Measurements from ENCODE around the gene NDUFS4.

The NDUFS4 gene

DNA sequence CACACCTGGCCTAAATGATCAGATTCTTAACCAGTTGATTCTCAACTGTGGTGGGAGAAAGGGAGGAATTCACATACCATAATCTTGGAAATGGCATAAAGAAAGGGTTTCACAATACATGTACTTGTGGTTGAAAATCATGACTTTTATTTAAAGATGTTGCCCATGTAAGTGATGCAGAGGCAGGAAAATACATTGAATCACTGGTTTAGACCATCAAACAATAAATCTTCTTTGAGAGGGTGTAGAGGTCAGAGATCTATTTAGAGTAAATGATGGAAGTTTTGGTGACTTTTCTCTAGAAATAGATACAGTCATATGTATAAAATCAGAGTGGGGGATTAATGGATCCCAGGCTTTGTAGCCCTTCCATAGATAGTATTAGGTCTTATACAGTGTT lies 15.4 kb downstream of the NDUFS4 start:
- Mint-ChIP-seq H3K27ac (no peak overlapping the region), H3K4me3 (no peak overlapping the region), H3K9me3 (no peaks in the 10 kb centered on the region), H3K27me3 (ENCODE audit: low read depth) (no peaks in the 10 kb centered on the region), H3K36me3 (ENCODE audit: low read depth) (peaks cover 29% of the 10 kb centered on the region), H3K4me1 (peaks cover 10% of the 10 kb centered on the region)
- TF ChIP-seq, protein P1, sequence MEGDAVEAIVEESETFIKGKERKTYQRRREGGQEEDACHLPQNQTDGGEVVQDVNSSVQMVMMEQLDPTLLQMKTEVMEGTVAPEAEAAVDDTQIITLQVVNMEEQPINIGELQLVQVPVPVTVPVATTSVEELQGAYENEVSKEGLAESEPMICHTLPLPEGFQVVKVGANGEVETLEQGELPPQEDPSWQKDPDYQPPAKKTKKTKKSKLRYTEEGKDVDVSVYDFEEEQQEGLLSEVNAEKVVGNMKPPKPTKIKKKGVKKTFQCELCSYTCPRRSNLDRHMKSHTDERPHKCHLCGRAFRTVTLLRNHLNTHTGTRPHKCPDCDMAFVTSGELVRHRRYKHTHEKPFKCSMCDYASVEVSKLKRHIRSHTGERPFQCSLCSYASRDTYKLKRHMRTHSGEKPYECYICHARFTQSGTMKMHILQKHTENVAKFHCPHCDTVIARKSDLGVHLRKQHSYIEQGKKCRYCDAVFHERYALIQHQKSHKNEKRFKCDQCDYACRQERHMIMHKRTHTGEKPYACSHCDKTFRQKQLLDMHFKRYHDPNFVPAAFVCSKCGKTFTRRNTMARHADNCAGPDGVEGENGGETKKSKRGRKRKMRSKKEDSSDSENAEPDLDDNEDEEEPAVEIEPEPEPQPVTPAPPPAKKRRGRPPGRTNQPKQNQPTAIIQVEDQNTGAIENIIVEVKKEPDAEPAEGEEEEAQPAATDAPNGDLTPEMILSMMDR (IDR thresholded peaks at IDR 0.05; ENCODE audit: unreplicated experiment in 3 of 3) = no peak

DNA sequence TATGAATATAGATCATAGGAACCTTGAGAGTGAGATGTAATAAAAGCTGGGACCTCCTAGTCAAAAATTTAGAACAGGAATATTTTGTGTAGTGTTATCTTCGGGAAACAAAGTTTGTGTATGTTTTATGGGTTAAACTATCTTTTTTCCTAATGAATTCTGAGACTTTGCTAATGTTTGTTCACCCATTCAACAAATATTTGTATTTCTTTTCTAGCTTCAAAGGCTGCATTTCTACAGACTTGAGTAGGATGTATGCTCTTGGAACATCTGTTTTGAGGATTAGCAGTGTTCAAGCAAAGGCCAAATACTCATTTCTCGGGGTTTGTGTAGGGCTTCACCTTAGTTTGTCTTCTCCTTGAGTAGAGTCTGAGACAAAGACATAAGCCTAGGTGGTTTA lies 16.2 kb downstream of the NDUFS4 start:
- peaks cover 10% of the 10 kb centered on the region for H3K4me1 Mint-ChIP-seq
- no peak overlapping the region for H3K4me3 Mint-ChIP-seq
- TF ChIP-seq, protein P1 (IDR thresholded peaks at IDR 0.05; ENCODE audit: unreplicated experiment in 3 of 3) = no peak
- no peak overlapping the region for H3K27ac Mint-ChIP-seq
- H3K9me3 Mint-ChIP-seq = no peaks in the 10 kb centered on the region
- H3K27me3 Mint-ChIP-seq (ENCODE audit: low read depth) = no peaks in the 10 kb centered on the region
- H3K36me3 Mint-ChIP-seq (ENCODE audit: low read depth) = peaks cover 24% of the 10 kb centered on the region

DNA sequence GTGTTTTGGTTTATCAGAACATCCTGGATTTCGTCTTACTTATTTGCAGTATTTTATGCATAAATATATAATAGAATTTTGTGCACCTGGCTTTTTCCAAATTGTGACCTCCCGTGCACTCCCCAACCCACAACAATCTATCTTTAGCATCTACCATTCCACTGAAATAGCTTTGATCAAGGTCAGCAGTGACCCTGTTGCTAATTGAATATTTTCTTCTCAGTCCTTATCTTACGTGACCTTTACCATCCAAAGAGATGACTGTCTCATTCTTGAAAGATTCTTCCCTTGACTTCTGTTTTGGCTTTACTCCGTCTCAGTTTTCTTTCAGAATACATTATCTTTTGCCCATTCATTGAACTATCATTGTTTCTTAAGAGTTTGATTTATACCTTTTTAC lies 18.4 kb downstream of the NDUFS4 start:
- TF ChIP-seq, protein P1 (IDR thresholded peaks at IDR 0.05; ENCODE audit: unreplicated experiment in 3 of 3) = no peak
- Mint-ChIP-seq H3K4me1 (peaks cover 10% of the 10 kb centered on the region), H3K27me3 (ENCODE audit: low read depth) (no peaks in the 10 kb centered on the region), H3K27ac (no peak overlapping the region), H3K9me3 (no peaks in the 10 kb centered on the region), H3K36me3 (ENCODE audit: low read depth) (peaks cover 16% of the 10 kb centered on the region), H3K4me3 (no peak overlapping the region)

DNA sequence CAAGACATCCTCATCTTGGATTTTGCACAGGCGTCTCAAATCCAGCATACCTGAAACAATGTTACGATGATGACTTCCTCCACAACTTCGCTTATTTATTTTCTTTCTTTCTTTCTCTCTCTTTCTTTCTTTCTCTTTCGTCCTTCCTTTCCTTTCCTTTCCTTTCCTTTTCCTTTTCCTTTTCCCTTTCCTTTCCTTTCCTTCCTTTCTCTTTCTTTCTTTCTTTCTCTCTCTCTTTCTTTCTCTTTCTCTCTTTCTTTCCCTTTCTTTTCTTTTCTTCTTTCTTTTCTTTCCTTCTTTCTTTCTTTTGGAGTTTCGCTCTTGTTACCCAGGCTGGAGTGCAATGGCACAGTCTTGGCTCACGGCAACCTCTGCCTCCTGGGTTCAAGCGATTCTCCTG lies 20.1 kb downstream of the NDUFS4 start:
- H3K4me1 Mint-ChIP-seq = peaks cover 6% of the 10 kb centered on the region
- no peaks in the 10 kb centered on the region for H3K27me3 Mint-ChIP-seq (ENCODE audit: low read depth)
- H3K27ac Mint-ChIP-seq = no peak overlapping the region
- H3K4me3 Mint-ChIP-seq = no peak overlapping the region
- H3K36me3 Mint-ChIP-seq (ENCODE audit: low read depth) = peaks cover 21% of the 10 kb centered on the region
- H3K9me3 Mint-ChIP-seq = no peaks in the 10 kb centered on the region
- TF ChIP-seq, protein P1 (IDR thresholded peaks at IDR 0.05; ENCODE audit: unreplicated experiment in 3 of 3) = no peak

DNA sequence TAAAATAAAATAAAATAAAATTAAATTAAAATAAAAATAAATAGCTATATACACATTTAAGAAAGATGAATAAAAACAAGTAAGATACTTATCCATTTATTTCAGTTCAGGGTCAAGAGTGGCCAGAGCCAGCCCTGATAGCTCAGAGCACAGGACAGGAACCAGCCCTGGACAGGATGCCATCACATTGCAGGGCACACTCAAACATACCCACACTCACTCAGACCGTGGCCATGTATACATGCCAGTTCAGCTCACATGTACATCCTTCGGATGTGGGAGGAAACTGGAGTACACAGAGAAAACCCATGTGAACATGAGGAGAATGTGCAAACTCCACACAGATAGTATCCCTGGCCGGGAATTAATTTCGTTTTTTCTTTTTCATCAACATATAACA lies 21.8 kb downstream of the NDUFS4 start:
- TF ChIP-seq, protein P1 (IDR thresholded peaks at IDR 0.05; ENCODE audit: unreplicated experiment in 3 of 3) = no peak
- Mint-ChIP-seq H3K27ac (no peak overlapping the region), H3K9me3 (no peaks in the 10 kb centered on the region), H3K36me3 (ENCODE audit: low read depth) (peaks cover 22% of the 10 kb centered on the region), H3K4me3 (no peak overlapping the region), H3K27me3 (ENCODE audit: low read depth) (no peaks in the 10 kb centered on the region), H3K4me1 (peaks cover 6% of the 10 kb centered on the region)

DNA sequence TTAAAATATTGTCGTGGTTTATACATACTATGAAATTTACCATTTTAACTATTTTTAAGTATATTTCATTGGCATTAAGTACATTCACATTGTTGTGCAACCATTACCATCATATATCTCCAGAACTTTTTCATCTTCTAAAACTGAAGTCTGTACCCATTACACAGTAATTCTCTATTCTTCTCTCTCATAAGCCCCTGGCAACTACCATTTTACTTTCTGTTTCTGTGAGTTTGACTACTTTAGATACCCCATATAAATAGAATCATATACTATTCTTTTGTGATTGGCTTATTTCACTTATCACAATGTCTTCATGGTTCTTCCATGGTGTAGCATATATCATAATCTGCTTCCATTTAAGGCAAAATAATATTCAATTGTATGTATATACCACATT lies 30.3 kb downstream of the NDUFS4 start:
- Mint-ChIP-seq H3K36me3 (ENCODE audit: low read depth) (peaks cover 25% of the 10 kb centered on the region), H3K27me3 (ENCODE audit: low read depth) (no peaks in the 10 kb centered on the region), H3K4me3 (no peak overlapping the region), H3K27ac (no peak overlapping the region), H3K4me1 (peaks cover 11% of the 10 kb centered on the region), H3K9me3 (no peaks in the 10 kb centered on the region)
- TF ChIP-seq, protein P1 (IDR thresholded peaks at IDR 0.05; ENCODE audit: unreplicated experiment in 3 of 3) = no peak
